NCI-H1694 treated with DMSO at 0.1 percent for 48 hours (cell line): ENCODE results near the gene FAM227A.
"Not testable (repeated sequence)": the region's sequence is repeated elsewhere in the genome, so short reads cannot be mapped to it uniquely, and the experiment has no call there.

Experiments
- DNase-seq: peaks from one replicate; lab custom pipeline; 2025; lab: John Stamatoyannopoulos, UW

FAM227A gene

GRCh38 chr22:38657045-38657909 is 1.1 kb upstream of the FAM227A start:
- peak; percentile 0 for DNase-seq

- peak; percentile 0 for DNase-seq
Observed at GRCh38 chr22:38655519-38656255, 505 bp downstream of the FAM227A start.

GRCh38 chr22:38653741-38654140 is 2.5 kb downstream of the FAM227A start:
- no peak for DNase-seq

- DNase-seq: no peak
Observed at GRCh38 chr22:38652859-38653258, 3.3 kb downstream of the FAM227A start.

- no peak for DNase-seq
Observed at GRCh38 chr22:38649841-38650522, 6.2 kb downstream of the FAM227A start.

- DNase-seq: no peak
Observed at GRCh38 chr22:38645430-38645829, 10.8 kb downstream of the FAM227A start.

- not testable (repeated sequence) for DNase-seq
Observed at GRCh38 chr22:38644245-38644644, 11.9 kb downstream of the FAM227A start.

GRCh38 chr22:38641476-38642040 is 14.6 kb downstream of the FAM227A start:
- DNase-seq: no peak

GRCh38 chr22:38638728-38639127 is 17.5 kb downstream of the FAM227A start:
- no peak for DNase-seq

- DNase-seq: no peak
Observed at GRCh38 chr22:38638216-38638615, 18.0 kb downstream of the FAM227A start.

GRCh38 chr22:38632528-38632927 is 23.7 kb downstream of the FAM227A start:
- no peak for DNase-seq

- DNase-seq: no peak
Observed at GRCh38 chr22:38631724-38632123, 24.5 kb downstream of the FAM227A start.

GRCh38 chr22:38629108-38629507 is 27.1 kb downstream of the FAM227A start:
- DNase-seq: no peak

- no peak for DNase-seq
Observed at GRCh38 chr22:38628444-38628843, 27.7 kb downstream of the FAM227A start.

GRCh38 chr22:38623351-38623750 is 32.8 kb downstream of the FAM227A start:
- no peak for DNase-seq

GRCh38 chr22:38618682-38619081 is 37.5 kb downstream of the FAM227A start:
- no peak for DNase-seq

- DNase-seq: no peak
Observed at GRCh38 chr22:38618258-38618657, 37.9 kb downstream of the FAM227A start.

GRCh38 chr22:38615064-38615405 is 41.2 kb downstream of the FAM227A start:
- not testable (repeated sequence) for DNase-seq

- DNase-seq: peak; percentile 40
Observed at GRCh38 chr22:38614332-38615063, 41.7 kb downstream of the FAM227A start.

GRCh38 chr22:38613588-38613987 is 42.6 kb downstream of the FAM227A start:
- no peak for DNase-seq

- DNase-seq: no peak
Observed at GRCh38 chr22:38612217-38613006, 43.8 kb downstream of the FAM227A start.
